Thyroid gland (tissue), 4 donors: ENCODE data around the gene CD93.

Source experiments
- CTCF ChIP-seq, 6 experiments: fragments of 200-600 bp in 3 of 6; fragments of 450-650 bp in 3 of 6; sonication (generic) in 3 of 6; IDR thresholded peaks; one replicate each; pipeline ENCODE4 v1.5.1; 2016 to 2019; ENCODE audit warnings: antibody characterized with exemption in 6 of 6, mild to moderate bottlenecking in 2 of 6, inconsistent platforms in 1 of 6, moderate library complexity in 1 of 6
- POLR2A ChIP-seq, 2 donors: fragments of 450-650 bp; IDR thresholded peaks; one replicate each; pipeline ENCODE4 v1.6.1; 2017; ENCODE audit warnings: antibody characterized with exemption in 2 of 2, mild to moderate bottlenecking in 2 of 2, moderate library complexity in 1 of 2

GRCh38 chr20:23071398-23071797 lies 14.7 kb downstream of the CD93 start:
- TF ChIP-seq POLR2A (IDR thresholded peaks at IDR 0.05) = no peak
- TF ChIP-seq CTCF (IDR thresholded peaks at IDR 0.05) = no peak
